Measurements from ENCODE around the gene LHFPL3.
"Not testable (repeated sequence)": the region's sequence is repeated elsewhere in the genome, so short reads cannot be mapped to it uniquely, and the experiment has no call there.

Gene LHFPL3

DNA sequence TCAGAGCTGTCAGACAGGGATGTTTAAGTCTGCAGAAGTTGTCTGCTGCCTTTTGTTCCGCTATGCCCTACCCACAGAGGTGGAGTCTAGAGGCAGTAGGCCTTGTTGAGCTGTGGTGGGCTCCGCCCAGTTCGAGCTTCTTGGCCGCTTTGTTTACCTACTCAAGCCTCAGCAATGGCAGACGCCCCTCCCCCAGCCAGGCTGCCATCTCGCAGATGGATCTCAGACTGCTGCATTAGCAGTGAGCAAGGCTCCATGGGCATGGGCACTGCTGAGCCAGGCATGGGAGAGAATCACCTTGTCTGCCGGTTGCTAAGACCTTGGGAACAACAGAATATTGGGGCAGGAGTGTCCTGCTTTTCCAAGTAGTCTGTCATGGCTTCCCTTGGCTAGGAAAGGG, 267.2 kb downstream of the LHFPL3 start:
- not testable (repeated sequence) for DNase-seq (ENCODE audit: low spot score)

DNA sequence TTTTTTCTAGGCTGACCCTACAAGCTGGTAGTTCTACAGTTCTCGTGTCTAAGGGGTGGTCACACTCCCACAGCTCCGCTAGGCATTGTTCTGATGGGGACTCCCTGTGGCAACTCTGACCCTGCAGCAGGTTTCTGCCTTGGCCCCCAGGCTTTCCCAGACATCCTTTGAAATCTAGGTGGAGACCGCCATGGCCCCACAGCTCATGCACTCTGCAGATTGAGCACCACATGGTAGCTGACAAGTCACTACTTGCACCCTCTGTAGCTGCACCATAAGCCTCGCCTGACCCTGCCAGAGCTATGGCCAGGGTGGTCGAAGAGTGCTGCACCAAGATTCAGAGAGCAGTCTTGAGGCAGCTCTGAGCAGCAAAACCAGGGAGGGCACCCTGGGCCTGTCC, 275.6 kb downstream of the LHFPL3 start:
- no peak for DNase-seq (ENCODE audit: low spot score)

DNA sequence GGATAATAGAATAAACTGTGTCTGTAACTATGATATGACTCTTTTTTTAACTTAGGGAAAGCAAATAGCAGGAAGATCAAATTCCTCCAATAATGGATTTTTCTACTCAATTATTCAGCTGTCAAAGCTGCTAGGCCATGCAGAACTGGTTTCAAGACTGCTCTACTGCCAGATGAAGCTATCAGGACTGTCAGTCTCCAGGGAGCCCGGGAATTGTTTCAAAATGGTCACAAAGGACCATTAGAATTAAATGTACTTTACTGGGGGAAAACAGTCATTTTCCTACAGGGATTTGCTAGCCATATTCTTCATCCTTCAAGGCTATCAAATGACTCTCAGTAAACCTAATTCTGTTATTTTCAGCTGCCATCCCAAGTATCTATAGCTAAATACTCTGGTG, 276.3 kb downstream of the LHFPL3 start:
- DNase-seq (ENCODE audit: low spot score) = no peak

DNA sequence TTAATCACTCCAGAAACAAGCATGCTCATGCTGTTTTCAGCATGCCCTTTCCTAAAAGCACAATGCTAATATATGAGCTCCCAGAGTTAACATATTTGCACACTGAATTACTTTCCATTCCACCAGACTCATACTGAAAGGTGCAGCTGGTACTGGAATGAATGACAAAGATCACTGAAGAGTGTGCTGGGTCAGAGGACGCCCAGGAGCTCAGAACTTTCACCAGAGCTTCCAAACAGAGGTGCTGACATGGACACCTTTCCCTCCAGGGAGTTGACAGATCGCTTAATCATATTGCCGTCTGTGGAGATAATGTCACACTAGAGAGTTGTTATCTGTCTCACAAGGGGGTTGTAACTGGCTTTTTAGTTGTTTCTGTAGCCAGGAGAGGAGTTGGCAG, 292.9 kb downstream of the LHFPL3 start:
- no peak for DNase-seq (ENCODE audit: low spot score)

DNA sequence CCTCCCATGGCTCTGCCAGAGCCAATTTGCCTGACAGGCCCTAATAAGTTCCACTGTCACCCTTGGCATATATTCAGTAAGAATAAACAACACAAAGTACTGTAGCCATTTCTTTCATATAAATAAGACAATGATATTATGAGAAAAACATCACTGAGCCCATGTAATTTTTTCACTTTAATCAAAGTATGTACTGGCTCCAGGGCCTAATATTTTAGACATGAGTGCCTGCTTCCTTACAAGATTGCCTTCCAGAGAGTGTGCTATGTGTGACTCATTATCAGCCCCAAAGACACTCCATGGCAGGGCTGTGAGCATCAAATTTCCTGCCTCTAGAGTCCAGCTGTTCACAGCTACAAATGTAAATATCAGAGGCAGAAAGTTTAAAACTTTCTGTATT, 297.6 kb downstream of the LHFPL3 start:
- no peak for DNase-seq (ENCODE audit: low spot score)

DNA sequence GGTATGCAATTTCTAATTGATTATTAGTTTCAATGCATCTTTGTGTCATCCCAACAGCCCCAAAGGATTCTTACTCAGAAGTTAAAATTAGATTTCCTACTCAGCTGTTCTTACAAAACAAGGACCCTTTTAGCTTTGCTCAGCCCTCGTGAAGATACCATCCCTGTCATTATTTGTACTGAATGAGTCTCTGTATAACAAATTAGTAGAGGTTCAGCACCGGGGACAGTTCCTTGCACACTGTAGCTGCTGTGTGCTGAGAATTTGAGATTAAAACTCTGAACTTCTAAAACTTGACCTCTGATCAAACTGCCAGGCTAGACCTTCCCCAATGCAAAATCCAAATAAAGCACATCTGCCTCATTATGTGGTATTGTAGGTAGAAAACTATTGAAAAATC, 299.1 kb downstream of the LHFPL3 start:
- DNase-seq (ENCODE audit: low spot score) = peak; percentile 13

DNA sequence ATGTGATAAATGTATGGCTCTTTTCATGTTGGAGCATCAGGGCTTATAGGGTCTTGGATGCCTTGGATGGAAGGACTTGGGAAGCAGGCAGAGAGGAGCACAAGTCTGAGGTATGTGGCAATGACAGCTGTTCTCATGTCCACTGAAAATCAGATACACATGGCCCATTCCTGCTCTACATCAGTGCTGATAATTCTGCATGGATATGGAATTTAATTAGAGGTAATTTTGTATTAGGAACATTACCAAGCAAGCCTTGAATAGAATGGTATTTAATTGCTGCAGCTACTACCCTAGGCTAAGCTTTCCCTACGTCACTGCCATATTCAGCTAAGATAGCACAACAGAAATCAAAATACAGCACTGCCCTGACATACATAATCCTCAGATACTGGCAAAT, 299.6 kb downstream of the LHFPL3 start:
- DNase-seq (ENCODE audit: low spot score) = no peak

DNA sequence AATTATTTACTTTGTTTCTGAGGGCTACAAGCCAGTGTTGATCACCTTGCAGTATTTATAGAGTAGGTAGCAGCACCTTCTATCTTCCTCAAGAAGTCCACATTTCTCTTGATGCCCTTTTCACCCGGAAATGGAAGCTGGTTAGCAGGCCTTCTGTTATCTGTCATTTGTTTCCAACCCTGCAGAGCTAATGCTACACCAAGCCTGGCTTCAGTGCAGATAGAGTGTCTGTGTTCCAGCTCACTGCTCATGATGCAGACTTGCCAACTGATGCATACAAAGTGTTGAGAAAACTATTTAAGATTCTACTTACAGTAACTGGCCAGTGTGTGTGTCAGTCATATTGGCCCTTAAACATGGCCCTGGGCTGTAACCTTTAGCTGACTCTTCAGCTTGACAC, 301.0 kb downstream of the LHFPL3 start:
- DNase-seq (ENCODE audit: low spot score) = no peak

DNA sequence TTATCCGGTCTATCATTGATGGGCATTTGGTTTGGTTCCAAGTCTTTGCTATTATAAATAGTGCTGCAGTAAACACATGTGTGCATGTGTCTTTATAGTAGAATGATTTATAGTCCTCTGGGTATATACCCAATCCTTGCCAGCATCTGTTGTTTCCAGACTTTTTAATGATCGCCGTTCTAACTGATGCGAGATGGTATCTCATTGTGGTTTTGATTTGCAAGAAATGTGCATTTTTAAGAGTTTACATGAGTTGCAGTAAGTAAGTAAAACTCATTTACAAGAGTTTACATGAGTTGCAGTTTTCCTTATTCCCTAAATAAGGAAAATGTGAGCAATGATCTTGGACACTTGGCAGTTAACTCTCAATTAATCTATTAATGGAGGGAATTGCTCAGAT, 312.1 kb downstream of the LHFPL3 start:
- no peak for DNase-seq (ENCODE audit: low spot score)

DNA sequence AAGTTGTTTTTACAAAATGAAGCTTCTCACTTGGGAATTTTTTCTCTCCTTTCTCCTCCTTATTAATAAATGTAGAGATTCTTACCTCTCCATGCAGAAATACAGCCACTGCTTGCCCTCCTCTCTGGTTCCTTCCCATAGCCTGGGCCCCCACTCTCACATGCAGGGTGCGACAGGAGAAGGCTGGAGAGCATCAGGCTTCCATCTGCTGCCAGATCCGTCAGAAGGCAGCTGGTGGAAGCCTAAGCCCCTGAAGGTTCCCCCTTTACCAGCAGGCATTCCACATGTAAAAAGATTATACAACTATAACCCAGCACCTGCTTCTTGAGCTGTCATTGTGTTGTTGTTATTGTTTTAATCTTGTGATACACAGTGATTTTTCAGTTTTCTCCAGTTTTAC, 314.2 kb downstream of the LHFPL3 start:
- no peak for DNase-seq (ENCODE audit: low spot score)

DNA sequence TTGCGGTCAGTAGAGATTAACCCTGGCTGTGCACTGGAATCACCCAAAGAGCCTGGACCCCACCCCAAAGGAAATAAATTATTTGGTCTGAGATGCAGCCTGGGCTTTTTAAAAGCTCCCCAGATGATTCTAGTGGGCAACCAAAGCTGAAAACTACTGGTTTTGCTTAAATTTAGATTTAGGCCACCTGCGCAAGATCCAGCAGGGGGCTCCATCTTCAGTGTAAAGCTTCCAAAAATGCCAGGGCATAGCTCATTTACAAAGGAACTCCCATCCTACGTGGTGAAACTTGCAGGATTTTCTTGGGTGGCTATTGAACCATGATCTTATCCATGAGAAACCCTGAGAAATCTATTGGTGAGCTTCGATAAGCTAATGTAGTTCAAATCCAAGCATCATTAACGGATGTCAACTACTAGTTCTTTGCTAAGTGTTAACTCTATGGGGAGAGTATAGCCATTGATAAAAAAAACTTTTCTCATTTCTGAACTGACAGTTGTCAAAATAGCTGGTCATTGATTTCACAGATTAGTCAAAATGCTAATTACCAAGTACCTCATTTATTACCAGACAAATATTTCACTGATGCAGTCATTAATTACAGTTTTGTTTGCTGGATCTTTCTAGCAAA, 315.3 kb downstream of the LHFPL3 start:
- no peak for DNase-seq (ENCODE audit: low spot score)

DNA sequence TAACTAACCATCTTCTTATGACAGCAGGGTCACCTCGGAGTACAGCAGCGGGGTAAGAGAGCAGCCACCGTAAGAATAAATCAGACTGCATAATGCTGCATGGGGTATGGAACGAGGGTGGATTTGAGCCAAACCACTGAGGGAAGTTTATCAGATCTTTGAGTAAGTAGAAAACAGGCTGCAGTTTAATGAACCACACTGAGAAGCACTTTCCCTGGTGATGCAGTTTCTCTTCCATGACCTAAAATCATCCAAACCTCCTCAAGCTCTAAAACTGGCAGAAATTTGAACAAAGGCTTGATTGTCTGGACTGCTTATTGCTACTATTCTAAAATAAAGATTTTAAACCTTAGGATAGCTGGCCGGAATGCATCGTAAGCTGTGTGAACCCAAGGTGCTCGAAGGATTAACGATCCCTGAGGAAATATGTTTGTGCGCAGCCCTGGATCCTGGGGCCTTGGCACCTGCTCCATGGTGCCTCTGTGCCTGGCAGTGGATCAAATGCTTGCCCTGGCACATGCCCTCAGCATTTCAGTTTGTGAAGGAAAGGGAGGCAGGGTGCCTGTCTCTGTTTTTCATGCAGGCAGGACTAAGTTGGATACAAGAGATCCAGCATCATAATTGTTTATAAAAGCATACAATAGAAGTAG, 322.7 kb downstream of the LHFPL3 start:
- no peak for DNase-seq (ENCODE audit: low spot score)

DNA sequence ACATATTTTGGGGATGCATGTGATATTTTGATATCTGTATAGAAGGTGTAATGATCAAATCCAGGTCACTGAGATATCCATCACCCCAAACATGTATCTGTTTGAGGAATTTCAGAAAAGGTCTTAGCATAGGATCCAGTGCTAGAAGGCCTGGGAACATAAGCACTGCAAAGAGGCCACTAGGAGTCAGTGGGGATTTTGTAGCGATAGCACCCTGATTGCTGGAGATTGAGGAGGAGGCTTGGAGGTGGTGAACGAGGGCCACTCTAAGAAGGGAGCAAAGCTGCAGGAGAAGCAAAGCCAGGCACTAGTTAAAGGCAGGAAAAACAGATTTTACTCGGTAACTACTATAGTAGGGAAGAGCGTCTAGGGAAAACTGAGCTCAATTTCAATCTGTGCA, 324.0 kb downstream of the LHFPL3 start:
- no peak for DNase-seq (ENCODE audit: low spot score)

DNA sequence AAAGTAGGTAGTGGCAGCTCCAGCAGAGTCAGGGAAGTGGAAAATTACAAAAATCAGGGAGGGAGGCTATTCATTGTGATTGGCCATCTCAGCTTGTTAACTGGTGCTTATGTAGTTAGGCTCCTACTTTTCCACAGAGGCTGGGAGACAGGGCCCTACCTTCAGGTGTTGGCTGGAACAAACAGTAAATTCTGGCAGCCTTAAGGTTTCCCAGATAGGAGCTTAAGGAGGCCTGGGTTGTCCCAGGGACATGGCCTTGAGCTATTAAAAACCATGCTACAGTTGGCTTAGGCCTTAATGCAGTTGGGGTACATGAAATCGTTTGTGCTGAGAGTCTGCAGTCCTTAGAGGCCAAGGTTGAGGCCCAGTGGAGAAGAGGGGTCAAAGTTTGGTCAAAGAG, 324.5 kb downstream of the LHFPL3 start:
- no peak for DNase-seq (ENCODE audit: low spot score)

DNA sequence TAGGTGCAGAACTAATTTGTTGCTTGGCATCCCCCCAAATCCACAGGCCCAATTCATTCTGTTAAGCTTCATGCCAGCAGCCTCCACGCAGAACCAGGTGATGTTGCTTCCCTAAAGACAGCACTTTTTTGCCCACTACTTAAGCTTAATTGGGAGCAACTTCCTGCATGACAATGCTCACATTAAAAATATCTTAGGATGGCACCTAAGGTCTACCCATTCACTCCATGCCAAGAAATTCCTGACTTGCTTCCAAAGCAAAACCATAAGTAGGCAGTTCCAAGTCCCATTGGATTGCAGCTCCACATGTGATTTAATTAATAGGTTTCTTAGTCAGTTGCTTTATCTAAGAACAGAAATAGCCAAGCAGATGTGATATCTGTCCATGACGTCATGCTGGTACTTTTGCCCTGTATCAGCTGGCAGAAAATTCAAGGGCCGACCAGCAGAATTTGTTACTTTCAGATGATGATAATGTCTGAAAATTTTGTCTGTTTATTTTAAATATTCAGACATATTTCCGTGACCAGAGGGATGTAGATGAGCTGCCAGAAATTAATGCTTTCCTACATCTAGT, 325.5 kb downstream of the LHFPL3 start:
- no peak for DNase-seq (ENCODE audit: low spot score)

DNA sequence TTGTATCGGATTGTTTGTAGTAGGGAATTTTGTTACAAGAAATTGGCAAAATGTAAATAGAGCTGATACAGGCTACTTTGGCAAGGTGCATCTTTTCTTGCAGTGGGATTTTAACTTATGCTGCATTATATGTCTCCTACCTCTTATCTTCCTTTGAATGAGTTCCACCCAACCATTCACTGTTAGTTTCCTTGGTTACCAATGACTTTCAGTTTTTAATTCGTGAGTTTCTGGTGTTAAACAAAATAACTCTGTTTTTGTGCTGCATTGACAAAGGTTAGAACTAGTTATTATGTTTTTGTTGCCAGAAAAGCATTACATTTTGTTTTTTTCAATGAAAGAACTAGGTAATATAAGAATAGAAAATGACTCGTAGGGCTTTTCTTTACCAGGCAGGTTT, 327.2 kb downstream of the LHFPL3 start:
- no peak for DNase-seq (ENCODE audit: low spot score)

DNA sequence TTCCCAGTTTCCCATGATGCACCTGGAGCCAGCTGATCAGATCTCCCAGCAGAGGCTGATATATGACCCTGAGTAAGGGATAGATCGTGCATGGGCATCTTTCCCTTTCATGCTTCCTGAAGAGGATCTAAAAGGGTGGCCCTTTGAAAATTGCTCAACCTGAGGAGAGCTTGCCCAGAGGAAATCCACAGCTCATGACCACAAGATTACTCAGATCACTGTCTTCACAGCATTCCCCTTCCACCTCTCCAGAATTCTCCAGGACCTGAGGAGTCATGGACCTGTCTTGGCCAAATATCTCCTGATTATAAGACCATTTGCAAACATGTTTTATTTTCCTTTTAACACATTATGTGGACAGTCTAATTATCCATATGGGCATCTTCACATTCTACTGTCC, 328.1 kb downstream of the LHFPL3 start:
- no peak for DNase-seq (ENCODE audit: low spot score)

DNA sequence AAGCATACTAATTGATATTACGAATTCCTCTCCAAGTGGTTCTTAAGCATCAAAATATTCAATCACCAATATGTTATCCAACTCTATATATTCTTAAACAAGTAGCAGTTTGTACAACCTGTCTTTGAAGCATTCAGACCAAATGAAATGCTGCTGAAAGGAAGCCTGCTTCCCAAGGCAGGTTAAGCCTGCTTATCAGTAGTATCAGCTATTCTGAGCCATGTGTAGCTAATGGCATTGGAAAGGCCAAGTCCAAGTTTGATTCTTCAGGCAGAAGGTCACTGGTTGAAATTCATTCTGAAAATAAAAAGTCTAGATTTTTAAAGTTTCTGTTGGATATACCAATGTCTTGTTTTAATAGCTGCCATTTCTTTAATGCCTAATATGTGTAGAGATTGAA, 328.7 kb downstream of the LHFPL3 start:
- DNase-seq (ENCODE audit: low spot score) = no peak

DNA sequence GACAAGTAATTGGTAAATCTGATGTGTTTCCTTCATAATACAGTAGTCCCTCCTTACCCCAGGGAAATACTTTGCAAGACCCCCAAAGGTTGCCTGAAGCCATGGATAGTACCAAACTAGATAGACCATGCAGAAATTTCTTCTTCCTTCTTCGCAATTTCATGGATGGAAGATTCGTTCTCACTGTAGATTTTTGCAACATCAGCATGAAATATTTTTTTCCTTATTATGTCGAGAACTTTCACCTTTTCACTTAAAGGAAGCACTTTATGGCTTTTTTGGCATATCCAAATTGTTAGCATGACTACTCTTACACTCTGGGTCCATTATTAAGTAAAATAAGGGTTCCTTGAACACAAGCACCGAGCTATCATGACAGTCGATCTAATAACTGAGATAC, 333.2 kb downstream of the LHFPL3 start:
- no peak for DNase-seq (ENCODE audit: low spot score)

DNA sequence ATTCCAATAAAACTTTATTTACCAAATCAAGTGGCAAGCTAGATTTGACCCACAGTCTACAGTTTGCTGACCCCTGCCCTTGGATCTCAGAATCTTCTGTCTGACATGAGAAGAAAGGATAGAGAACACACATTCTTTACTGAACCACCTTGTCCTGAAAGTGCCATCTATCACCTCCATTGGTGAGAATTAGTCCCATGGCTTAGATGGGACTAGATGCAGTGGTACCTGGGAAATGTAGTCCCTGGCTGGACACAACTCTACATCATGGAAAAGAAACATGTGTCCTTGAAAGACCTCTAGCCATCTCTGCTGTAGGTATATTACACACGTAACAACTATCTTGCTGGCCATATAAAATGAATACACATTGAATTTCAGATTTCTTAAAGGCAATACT, 336.2 kb downstream of the LHFPL3 start:
- DNase-seq (ENCODE audit: low spot score) = no peak

DNA sequence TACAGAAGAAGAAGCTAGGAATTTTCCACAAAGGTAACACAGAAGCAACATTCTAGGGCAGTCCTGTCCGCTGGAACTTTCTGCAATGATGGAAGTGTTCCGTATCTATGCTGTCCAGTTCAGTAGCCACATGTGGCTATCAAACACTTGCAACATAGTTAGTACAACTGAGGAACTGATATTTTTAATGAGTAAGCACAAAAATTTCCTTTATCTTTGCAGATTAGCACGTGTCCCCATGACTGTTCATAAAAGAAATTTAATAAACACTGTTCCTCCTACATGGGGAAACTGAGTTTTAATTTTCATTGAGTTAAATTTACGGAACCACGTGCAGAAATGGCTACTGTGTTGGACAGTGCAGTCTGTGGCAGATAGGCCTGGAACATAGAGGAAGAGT, 349.2 kb downstream of the LHFPL3 start:
- no peak for DNase-seq (ENCODE audit: low spot score)

DNA sequence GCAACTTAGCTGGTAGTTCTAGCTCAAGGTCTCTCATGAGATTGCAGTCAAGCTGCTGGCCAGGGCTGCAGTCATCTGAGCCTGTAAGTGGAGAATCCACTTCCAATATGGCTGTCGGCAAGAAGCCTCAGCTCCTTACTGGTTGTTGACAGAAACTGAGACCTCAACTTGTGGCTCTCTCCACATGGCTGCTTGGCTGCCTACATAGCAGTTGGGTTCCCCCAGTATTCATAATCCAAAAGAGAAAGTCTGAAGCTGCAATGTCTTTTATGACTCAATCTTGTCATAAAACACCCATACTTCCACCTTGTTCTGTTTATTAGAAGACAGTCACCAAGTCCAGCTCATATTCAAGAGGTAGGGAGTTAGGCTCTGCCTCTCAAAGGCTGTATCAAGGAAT, 350.7 kb downstream of the LHFPL3 start:
- no peak for DNase-seq (ENCODE audit: low spot score)

DNA sequence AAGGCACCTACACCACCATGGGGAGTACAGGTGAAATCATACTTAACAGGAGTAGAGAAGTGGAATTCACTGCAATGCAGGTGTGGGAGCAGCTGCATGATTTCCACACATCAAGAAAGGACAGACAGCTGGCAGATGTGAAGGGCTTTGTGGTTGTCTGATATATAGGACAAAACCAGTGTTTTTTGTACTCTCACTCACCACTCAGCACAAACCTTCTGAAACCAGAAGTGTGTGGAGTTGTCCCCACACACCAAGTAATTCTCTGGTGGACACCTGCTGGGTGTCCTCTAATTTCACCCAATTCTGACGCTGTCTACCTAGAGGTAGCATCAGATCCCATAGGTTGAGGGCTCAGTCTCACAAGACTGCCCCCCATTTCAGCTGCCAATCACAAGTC, 357.9 kb downstream of the LHFPL3 start:
- DNase-seq (ENCODE audit: low spot score) = no peak

DNA sequence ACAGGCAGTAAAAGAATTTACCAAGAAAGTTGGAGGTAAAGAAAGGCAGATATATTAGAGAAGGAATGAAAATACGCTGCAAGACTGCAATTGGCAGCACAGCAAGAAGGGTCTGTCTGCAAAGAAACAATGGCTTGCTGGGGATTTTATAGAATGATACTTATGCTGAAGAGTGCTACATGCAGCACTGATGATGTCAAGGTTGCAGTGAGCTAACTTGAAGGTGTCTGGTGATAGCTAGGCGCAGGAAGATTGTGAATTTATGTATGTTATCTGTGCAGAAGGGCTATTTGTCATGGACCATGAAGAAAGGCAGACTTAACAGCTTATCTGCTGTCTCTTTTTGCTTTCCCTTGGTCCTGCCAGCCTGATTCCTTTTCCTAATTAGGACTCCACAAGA, 366.3 kb downstream of the LHFPL3 start:
- no peak for DNase-seq (ENCODE audit: low spot score)

All from HuH-7.5 (cell line).